ENCODE data around the gene NPAS2. TPM values are rescaled to one million over a fixed set of nuclear protein-coding genes. Genes with fewer than 3 reads are reported as not detected.

Gene NPAS2
- total and polyA plus RNA-seq, 4 donors = 5.9 to 17.1 (median 10.4) TPM

GRCh38 chr2:100868083-100868482 lies 48.1 kb downstream of the NPAS2 start:
- Histone ChIP-seq H3K9ac (ENCODE audit: insufficient read depth in 1 of 2, low read length in 2 of 2) (no peak overlapping the region), H3K27me3 (ENCODE audit: control insufficient read depth in 3 of 3, insufficient read depth in 3 of 3, low read length in 2 of 3) (no peaks in the 10 kb centered on the region), H3K36me3 (ENCODE audit: control insufficient read depth in 4 of 4, insufficient read depth in 4 of 4, low read length in 4 of 4) (no peaks in the 10 kb centered on the region), H3K4me3 (no peak overlapping the region), H3K4me1 (ENCODE audit: control insufficient read depth in 5 of 5, insufficient read depth in 5 of 5, low read length in 5 of 5) (no peaks in the 10 kb centered on the region), H3K27ac (ENCODE audit: low read depth in 1 of 2, low read length in 1 of 2) (no peak overlapping the region), H3K9me3 (ENCODE audit: control insufficient read depth in 4 of 4, insufficient read depth in 3 of 4, low read length in 3 of 4) (peaks cover 0 to 6% (median 0%) of the 10 kb centered on the region in 4 donors)
- TF ChIP-seq CTCF (IDR thresholded peaks at IDR 0.05; ENCODE audit: control extremely low read depth, extremely low read depth) = no peak
- DNase-seq = no peak
- ATAC-seq (ENCODE audit: insufficient read depth, low FRiP score) = no peak

- DNase-seq = no peak
- 83 to 93% methylated on average over 3 of the region's 3 CpGs for WGBS, 2 donors
- H3K9me3 ChIP-seq (ENCODE audit: control insufficient read depth in 4 of 4, insufficient read depth in 3 of 4, low read length in 3 of 4) = peaks cover 0 to 6% (median 0%) of the 10 kb centered on the region in 4 donors
- H3K4me3 ChIP-seq = no peak overlapping the region
- ATAC-seq (ENCODE audit: insufficient read depth, low FRiP score) = no peak
- no peak overlapping the region for H3K27ac ChIP-seq (ENCODE audit: low read depth in 1 of 2, low read length in 1 of 2)
- no peaks in the 10 kb centered on the region for H3K4me1 ChIP-seq (ENCODE audit: control insufficient read depth in 5 of 5, insufficient read depth in 5 of 5, low read length in 5 of 5)
- no peak for TF ChIP-seq CTCF (IDR thresholded peaks at IDR 0.05; ENCODE audit: control extremely low read depth, extremely low read depth)
- no peak overlapping the region for H3K9ac ChIP-seq (ENCODE audit: insufficient read depth in 1 of 2, low read length in 2 of 2)
- no peaks in the 10 kb centered on the region for H3K27me3 ChIP-seq (ENCODE audit: control insufficient read depth in 3 of 3, insufficient read depth in 3 of 3, low read length in 2 of 3)
- no peaks in the 10 kb centered on the region for H3K36me3 ChIP-seq (ENCODE audit: control insufficient read depth in 4 of 4, insufficient read depth in 4 of 4, low read length in 4 of 4)
Observed at GRCh38 chr2:100869120-100869519, 49.2 kb downstream of the NPAS2 start.

GRCh38 chr2:100870652-100871531 lies 51.0 kb downstream of the NPAS2 start:
- TF ChIP-seq CTCF (IDR thresholded peaks at IDR 0.05; ENCODE audit: control extremely low read depth, extremely low read depth) = no peak
- no peak for DNase-seq
- 77 to 90% methylated on average over 6 of the region's 6 CpGs for WGBS, 2 donors
- Histone ChIP-seq H3K4me3 (no peak overlapping the region), H3K4me1 (ENCODE audit: control insufficient read depth in 5 of 5, insufficient read depth in 5 of 5, low read length in 5 of 5) (no peaks in the 10 kb centered on the region), H3K9ac (ENCODE audit: insufficient read depth in 1 of 2, low read length in 2 of 2) (no peak overlapping the region), H3K36me3 (ENCODE audit: control insufficient read depth in 4 of 4, insufficient read depth in 4 of 4, low read length in 4 of 4) (no peaks in the 10 kb centered on the region), H3K27me3 (ENCODE audit: control insufficient read depth in 3 of 3, insufficient read depth in 3 of 3, low read length in 2 of 3) (no peaks in the 10 kb centered on the region), H3K9me3 (ENCODE audit: control insufficient read depth in 4 of 4, insufficient read depth in 3 of 4, low read length in 3 of 4) (peaks cover 0 to 6% (median 0%) of the 10 kb centered on the region in 4 donors), H3K27ac (ENCODE audit: low read depth in 1 of 2, low read length in 1 of 2) (no peak overlapping the region)
- ATAC-seq (ENCODE audit: insufficient read depth, low FRiP score) = no peak
